ENCODE data around the gene ABRAXAS1.
A peak's percentile ranks its signal among the peaks of the same experiment; 100 is the strongest.
"Not testable (repeated sequence)": the region's sequence is repeated elsewhere in the genome, so short reads cannot be mapped to it uniquely, and the experiment has no call there.

The ABRAXAS1 gene

DNA sequence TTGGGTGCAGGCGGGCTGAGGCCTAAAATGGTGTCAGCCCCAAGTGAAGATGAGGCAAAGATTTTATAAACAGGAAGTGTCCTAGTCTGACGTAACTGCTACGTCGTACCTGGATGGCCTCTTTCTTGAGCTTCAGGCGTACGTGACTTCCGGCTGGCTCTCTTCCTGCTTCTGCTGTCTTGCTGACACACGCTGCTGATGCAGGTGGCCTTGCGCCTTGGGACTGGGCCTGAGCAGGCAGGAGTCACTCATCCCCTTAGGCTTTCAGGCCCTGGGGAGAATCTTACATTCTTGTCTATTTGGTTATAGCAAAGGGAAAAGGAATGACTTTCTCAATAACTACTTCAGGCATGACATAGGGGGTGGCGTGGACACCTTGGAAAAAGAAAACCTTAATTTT lies 20.1 kb upstream of the ABRAXAS1 start:
- TF ChIP-seq, protein P1, sequence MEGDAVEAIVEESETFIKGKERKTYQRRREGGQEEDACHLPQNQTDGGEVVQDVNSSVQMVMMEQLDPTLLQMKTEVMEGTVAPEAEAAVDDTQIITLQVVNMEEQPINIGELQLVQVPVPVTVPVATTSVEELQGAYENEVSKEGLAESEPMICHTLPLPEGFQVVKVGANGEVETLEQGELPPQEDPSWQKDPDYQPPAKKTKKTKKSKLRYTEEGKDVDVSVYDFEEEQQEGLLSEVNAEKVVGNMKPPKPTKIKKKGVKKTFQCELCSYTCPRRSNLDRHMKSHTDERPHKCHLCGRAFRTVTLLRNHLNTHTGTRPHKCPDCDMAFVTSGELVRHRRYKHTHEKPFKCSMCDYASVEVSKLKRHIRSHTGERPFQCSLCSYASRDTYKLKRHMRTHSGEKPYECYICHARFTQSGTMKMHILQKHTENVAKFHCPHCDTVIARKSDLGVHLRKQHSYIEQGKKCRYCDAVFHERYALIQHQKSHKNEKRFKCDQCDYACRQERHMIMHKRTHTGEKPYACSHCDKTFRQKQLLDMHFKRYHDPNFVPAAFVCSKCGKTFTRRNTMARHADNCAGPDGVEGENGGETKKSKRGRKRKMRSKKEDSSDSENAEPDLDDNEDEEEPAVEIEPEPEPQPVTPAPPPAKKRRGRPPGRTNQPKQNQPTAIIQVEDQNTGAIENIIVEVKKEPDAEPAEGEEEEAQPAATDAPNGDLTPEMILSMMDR (IDR thresholded peaks at IDR 0.05; ENCODE audit: insufficient read depth, low read depth, low read length, missing control alignments) = no peak
- peak; percentile 28 for DNase-seq (ENCODE audit: low read depth)
- no peak overlapping the region for H3K4me3 ChIP-seq (ENCODE audit: low read depth, low read length)

DNA sequence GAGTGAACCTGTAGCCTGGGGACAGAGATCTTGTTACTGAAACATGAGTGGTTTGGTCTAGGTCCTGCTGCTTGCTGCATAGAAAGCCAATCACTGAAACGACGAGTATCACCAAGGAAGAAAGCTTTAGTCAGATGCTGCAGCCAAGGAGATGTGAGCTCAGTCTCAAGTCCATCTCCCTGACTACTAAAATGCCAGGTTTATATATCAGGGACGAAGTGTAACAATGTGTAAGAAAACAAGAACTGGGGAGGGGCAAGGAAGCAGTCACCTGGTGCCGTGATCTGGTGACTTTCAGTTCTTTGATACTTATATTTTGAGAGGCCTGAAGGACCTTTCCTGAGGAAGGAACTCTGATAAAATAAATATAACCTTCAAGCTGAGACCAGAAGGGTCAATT lies 19.6 kb upstream of the ABRAXAS1 start:
- no peak overlapping the region for H3K4me3 ChIP-seq (ENCODE audit: low read depth, low read length)
- no peak for DNase-seq (ENCODE audit: low read depth)
- TF ChIP-seq, protein P1 (IDR thresholded peaks at IDR 0.05; ENCODE audit: insufficient read depth, low read depth, low read length, missing control alignments) = no peak

DNA sequence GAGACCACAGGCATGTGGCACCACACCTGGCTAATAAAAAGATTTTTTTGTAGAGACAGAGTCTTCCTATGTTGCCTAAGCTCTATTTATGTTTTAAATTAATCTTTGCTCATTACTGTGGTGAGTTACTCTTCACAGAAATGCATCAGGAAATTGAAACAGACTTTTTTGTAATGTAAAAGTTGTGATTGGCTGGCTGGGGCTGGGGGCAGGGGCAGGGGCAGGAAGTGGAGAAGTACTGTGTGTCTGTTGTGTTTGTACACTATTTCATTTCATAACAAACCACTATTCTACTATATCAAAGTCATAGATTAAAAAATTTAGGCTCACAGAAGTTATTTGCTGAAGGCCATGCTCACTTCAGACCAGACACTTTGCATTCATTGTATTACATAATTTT lies 19.1 kb upstream of the ABRAXAS1 start:
- DNase-seq (ENCODE audit: low read depth) = no peak
- H3K4me3 ChIP-seq (ENCODE audit: low read depth, low read length) = no peak overlapping the region
- TF ChIP-seq, protein P1 (IDR thresholded peaks at IDR 0.05; ENCODE audit: insufficient read depth, low read depth, low read length, missing control alignments) = no peak

DNA sequence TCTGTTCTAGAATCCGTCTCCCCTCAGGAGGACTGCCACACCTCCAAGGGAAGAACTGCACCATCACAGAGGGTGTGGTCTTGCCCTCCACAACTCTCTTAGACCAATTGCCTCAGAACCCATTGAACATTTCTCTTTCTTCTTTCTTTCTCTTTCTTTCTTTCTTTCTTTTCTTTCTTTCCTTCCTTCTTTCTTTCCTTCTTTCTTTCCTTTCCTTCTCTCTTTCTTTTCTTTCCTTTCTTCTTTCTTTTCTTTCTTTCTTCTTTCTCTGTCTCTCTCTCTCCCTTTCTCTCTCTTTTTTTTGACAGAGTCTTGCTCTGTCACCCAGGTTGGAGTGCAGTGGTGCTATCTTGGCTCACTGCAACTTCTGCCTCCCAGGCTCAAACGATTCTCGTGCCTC lies 16.8 kb upstream of the ABRAXAS1 start:
- H3K4me3 ChIP-seq (ENCODE audit: low read depth, low read length); DNase-seq (ENCODE audit: low read depth): not testable (repeated sequence)

DNA sequence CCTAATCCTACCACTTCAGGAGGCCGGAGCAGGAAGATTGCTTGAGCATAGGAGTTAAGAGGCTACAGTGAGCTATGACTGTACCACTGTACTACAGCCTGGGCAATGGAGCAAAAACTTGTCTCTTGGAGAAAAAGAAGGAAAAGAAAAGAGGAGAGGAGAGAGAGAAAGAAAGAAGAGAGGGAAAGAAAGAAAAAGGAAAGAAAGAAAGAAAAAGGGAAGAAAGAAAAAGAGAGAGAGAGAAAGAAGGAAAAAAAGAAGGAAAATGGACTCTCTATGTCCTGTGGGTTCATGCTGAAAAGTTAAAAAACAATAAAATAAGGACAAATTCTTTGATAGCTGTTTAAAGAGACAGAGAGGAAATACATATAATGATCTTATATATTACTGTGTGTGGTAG lies 13.3 kb upstream of the ABRAXAS1 start:
- TF ChIP-seq, protein P1 (IDR thresholded peaks at IDR 0.05; ENCODE audit: insufficient read depth, low read depth, low read length, missing control alignments) = no peak
- DNase-seq (ENCODE audit: low read depth) = no peak
- no peak overlapping the region for H3K4me3 ChIP-seq (ENCODE audit: low read depth, low read length)

DNA sequence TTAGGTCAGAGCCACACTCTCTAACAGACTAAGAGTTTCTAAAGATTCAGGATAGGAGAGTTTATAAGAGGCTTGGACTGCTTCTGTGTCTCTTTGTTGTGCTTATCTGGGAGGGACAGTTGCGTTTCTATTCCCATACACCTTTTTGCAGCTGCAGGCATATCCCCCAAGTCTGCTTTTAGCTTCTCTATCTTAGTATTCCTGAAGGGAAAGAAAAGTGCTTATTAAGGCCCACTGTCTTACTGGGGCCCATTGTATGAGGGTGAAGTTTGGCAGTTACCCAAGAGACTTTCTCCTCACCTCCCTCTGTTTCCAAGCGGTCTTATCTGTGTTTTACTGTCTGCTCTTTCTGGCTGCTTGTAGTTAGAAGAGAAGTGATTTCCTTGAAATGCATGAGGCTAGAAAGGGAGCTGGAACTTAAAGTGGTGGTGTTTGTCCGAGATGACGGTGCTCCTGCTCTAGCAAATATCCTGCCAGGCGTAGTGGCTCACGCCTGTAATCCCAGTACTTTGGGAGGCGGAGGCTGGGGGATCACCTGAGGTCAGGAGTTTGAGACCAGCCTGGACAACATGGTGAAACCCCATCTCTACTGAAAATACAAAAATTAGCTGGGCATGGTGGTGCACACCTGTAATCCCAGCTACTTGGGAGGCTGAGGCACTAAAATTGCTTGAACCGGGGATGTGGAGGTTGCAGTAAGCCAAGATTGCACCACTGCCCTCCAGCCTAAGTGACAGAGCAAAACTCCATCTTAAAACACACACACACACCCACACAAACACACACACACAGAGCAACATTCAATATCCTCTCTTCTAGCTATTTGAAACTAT lies 11.4 kb upstream of the ABRAXAS1 start:
- not testable (repeated sequence) for DNase-seq (ENCODE audit: low read depth); H3K4me3 ChIP-seq (ENCODE audit: low read depth, low read length)

DNA sequence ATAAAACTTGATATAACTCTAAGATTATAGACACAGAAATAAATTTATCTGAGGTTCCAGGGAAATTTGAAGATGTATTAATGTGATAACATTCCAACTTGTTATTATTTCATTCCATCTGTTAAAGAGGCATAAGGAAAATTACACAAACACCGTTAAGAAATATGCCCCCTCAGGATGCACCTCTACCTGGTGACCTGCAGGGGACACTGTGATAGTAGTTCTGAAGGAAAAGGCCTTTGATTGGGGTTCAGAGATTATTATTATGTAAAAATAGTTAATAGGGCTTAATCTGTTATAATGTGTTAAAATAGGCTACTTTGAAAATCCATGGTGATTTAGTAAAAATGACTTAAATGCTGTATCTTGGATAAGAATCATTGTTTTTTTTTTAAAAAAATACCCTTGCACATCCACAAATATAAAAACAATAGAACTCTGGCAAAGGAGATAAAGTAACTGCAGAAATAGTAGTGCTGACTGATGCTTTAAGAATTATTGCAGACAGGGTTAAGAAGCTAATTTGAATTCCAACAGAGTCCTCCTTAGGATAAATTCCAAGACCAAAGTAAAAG lies 6.1 kb upstream of the ABRAXAS1 start:
- peak; percentile 41 for DNase-seq (ENCODE audit: low read depth)
- TF ChIP-seq, protein P1 (IDR thresholded peaks at IDR 0.05; ENCODE audit: insufficient read depth, low read depth, low read length, missing control alignments) = peak; percentile 85
- H3K4me3 ChIP-seq (ENCODE audit: low read depth, low read length) = no peak overlapping the region

Data from GM12865 (cell line).